GM10248 (cell line): ENCODE measurements around the gene H19.

ENCODE experiments used
- CTCF ChIA-PET: fragments of 300-600 bp; sonication (Branson Sonifier 250); formaldehyde crosslinking; extraction: SDS; loops from one replicate; lab custom pipeline; 2021; ENCODE audit warnings: antibody characterized with exemption; lab: Yijun Ruan, JAX
- POLR2A ChIA-PET: fragments of 350-650 bp; sonication (Branson Sonifier 250); formaldehyde crosslinking; extraction: SDS; loops from one replicate; lab custom pipeline; 2020; ENCODE audit warnings: antibody characterized with exemption; lab: Yijun Ruan, JAX
- DNase-seq: peaks from one replicate; pipeline ENCODE4 v3.0.0; 2012; ENCODE audit errors: extremely low spot score
- CTCF ChIP-seq: IDR thresholded peaks from 2 replicates; pipeline ENCODE4 v1.5.1; 2012; ENCODE audit warnings: mild to moderate bottlenecking, low read depth; ENCODE audit errors: extremely low read depth, missing control alignments, control extremely low read depth

H19 gene

DNA sequence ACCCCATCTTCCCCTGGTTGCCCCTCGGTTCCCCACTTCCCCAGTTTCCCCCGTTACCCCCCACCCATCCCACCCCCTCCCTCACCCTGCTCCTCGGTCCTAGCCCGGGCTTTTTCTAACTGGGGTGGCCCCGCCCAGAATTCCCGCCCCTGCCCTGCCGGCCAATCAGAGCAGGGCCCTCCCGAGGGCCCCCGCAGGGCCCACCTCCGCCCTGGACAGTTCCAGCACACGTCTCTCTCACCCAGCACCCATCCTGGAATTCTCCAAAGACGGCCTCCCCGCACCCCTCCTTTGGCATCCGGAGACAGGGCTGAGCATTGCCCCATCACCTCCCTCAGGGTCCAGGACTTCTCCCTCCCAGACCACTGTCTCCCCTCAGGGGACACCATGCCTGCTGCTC lies at the start of gene H19:
Gene H19, minus strand, starts transcription at position 88 of the 400 bp plus-strand sequence.
- POLR2A ChIA-PET: no interaction called here
- no peak for TF ChIP-seq CTCF
- DNase-seq: no peak
- CTCF ChIA-PET: interaction anchor here (1.1 to 1.5 kb wide), 4 partner anchors 11 to 304 kb away, joined by 3 to 8 read pairs (median 4); no protein-coding TSS in a partner anchor

DNA sequence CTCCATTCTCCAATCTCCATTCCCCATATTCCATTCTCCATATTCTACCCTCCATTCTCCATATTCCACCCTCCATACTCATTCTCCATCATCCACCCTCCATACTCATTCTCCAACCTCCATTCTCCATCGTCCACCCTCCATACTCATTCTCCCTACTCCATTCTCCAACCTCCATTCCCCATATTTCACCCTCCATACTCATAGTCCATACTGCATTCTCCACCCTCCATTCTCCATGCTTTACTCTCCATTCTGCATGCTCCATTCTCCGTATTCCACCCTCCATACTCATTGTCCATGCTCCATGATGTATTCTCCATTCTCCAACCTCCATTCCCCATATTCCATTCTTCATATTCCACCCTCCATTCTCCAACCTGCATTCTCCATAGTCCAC lies 44.3 kb upstream of the H19 start:
- ChIA-PET POLR2A (no interaction called here), CTCF (no interaction called here)
- no peak for DNase-seq
- no peak for TF ChIP-seq CTCF

DNA sequence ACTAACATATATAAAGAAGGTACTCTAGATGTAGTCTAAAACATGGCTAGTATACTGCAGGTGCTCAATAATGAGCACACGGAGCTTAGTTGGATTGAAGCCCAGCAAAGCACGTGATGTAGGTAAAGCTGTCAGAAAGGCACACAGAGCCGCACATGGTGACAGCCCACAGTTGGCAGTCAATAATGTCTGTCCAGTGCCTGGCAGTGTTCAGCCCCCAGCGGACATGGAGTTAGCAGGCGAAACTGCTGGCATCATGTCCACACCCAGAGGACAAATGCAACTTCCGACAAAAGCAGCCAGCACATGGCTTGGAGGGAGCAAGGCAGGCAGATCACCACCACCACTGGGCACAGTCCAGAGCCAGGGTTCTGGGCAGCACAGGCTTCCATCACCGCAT lies 43.5 kb upstream of the H19 start:
- DNase-seq: no peak
- ChIA-PET CTCF (interaction anchor here (17.9 kb wide), 1 partner anchor 113 kb away, joined by 561 read pairs; the partner anchor contains the start of gene INS), POLR2A (no interaction called here)
- no peak for TF ChIP-seq CTCF

- ChIA-PET POLR2A (no interaction called here), CTCF (interaction anchor here (0.7 to 17.9 kb wide), 3 partner anchors 10 to 387 kb away, joined by 3 to 561 read pairs (median 4); partner anchors contain the start of gene INS)
- no peak for DNase-seq
- TF ChIP-seq CTCF: no peak
Observed at GRCh38 chr11:2039198-2039759, 41.6 kb upstream of the H19 start.

DNA sequence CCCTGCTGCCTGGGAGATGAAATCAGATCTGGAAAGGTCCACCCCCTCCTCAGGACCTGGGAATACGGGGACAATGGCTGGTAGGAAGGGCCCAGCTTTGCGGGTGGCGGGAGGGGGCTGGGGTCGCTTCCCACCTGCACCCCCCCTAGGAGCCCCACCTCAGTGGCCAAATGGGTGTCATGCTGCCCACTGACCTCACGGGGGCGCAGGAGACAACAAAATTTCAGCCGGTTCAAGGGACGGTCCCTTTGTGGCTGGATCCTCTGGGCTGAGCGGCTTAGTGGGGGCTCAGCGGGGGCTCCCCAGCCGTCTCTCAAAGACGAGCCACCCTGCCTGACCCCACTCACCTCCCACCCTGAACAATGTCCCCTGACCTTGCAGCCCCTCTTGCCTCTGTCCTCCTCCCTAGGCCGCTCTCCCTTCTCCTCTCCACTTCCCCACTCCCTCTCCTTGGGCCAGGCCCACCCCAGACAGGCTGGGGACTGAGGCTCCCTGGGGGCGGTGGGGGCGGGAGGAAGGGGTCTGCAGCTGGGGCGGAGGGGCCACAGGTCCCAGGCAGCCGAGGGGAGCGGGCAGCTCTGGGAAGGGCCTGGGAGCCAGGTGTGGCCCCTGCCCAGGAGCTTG lies 39.3 kb upstream of the H19 start:
- ChIA-PET CTCF (interaction anchor here (0.7 to 17.9 kb wide), 16 partner anchors 9 to 462 kb away, joined by 3 to 561 read pairs (median 4); partner anchors contain the start of gene INS), POLR2A (interaction anchor here (0.7 kb wide), 1 partner anchor 115 kb away, joined by 3 read pairs; no protein-coding TSS in a partner anchor)
- TF ChIP-seq CTCF: no peak
- no peak for DNase-seq

DNA sequence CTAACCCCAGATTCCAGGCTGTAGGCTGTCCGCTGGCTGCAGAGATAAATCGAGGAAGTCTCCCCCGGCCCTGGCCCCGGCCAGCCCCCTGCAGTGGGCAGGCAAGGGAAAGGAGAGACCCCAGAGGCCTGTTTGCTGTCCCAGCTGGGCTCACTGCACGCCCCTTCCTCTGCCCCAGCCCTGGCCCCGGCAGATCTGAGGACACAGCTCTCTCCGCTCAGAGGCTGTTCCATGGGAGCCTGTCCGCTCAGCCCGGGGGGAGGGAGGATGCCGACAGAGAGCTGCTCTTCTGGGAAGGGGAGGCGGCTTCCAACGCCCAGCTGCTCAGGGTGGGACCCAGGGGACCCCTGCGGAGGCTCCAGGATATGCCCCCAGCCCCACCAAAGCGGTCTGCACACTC lies 37.7 kb upstream of the H19 start:
- CTCF ChIA-PET: interaction anchor here (1.2 to 17.9 kb wide), 8 partner anchors 11 to 461 kb away, joined by 3 to 561 read pairs (median 4); partner anchors contain the start of gene INS
- TF ChIP-seq CTCF: no peak
- POLR2A ChIA-PET: no interaction called here
- DNase-seq: no peak
